Hepatocyte (in vitro differentiated cells): ENCODE results near the gene KCNN2.

Source experiments
- CTCF ChIP-seq: fragments of 200-600 bp; sonication (generic); IDR thresholded peaks from 2 replicates; pipeline ENCODE4 v1.5.1; 2016; ENCODE audit warnings: antibody characterized with exemption, mild to moderate bottlenecking; ENCODE audit not compliant: poor library complexity
- EZH2 ChIP-seq: fragments of 200-600 bp; sonication (generic); IDR thresholded peaks from 2 replicates; pipeline ENCODE4 v1.6.1; 2016; ENCODE audit warnings: antibody characterized with exemption, mild to moderate bottlenecking, borderline replicate concordance

GRCh38 chr5:114500756-114501155 is 138.9 kb downstream of the KCNN2 start:
- TF ChIP-seq CTCF (no peak), EZH2 (no peak)
